Transverse colon (tissue), 4 donors: Measurements from ENCODE around the gene VPS52. TPM values are rescaled to one million over a fixed set of nuclear protein-coding genes. Genes with fewer than 3 reads are reported as not detected.
A peak's percentile ranks its signal among the peaks of the same experiment; 100 is the strongest.

Experiments used
- DNase-seq: peaks from one replicate; pipeline ENCODE4 v3.0.0-alpha.2; 2019
- H3K27ac ChIP-seq, 4 donors: fragments of 200-600 bp; sonication (generic); 2 replicates each; pipeline ENCODE4 v1.5.1; 2016 to 2018; ENCODE audit warnings: inconsistent platforms in 4 of 4
- H3K27me3 ChIP-seq: fragments of 200-600 bp; sonication (generic); 2 replicates; pipeline ENCODE4 v1.5.1; 2017; ENCODE audit warnings: inconsistent platforms
- H3K36me3 ChIP-seq, 4 donors: fragments of 200-600 bp; sonication (generic); 2 replicates each; pipeline ENCODE4 v1.5.1; 2017 to 2019; ENCODE audit warnings: inconsistent platforms in 4 of 4
- H3K4me1 ChIP-seq, 4 donors: fragments of 200-600 bp; sonication (generic); 2 replicates each; pipeline ENCODE4 v1.5.1; 2017 to 2020; ENCODE audit warnings: inconsistent platforms in 4 of 4
- H3K4me3 ChIP-seq, 4 donors: fragments of 200-600 bp; sonication (generic); 1 replicate in 1 of 4; 2 replicates in 3 of 4; pipeline versions ENCODE4 v1.5.1 to v1.6.1; 2017 to 2019; ENCODE audit warnings: inconsistent platforms in 4 of 4
- H3K9me3 ChIP-seq, 2 donors: fragments of 200-600 bp; sonication (generic); 2 replicates each; pipeline ENCODE4 v1.5.1; 2017 to 2019; ENCODE audit warnings: inconsistent platforms in 2 of 2
- EP300 ChIP-seq: sonication (generic); formaldehyde crosslinking; IDR thresholded peaks from one replicate; pipeline ENCODE4 v1.6.1; 2017; ENCODE audit warnings: antibody characterized with exemption, low read depth
- POLR2A ChIP-seq: fragments of 450-650 bp; IDR thresholded peaks from one replicate; pipeline ENCODE4 v1.6.1; 2016; ENCODE audit warnings: antibody characterized with exemption, mild to moderate bottlenecking, moderate library complexity
- POLR2AphosphoS5 ChIP-seq, 3 donors: sonication (generic); formaldehyde crosslinking; IDR thresholded peaks; one replicate each; pipeline ENCODE4 v1.6.1; 2016; ENCODE audit warnings: antibody characterized with exemption in 3 of 3
- WGBS, 2 donors: methylation state at CpG; one replicate each; pipeline ENCODE4 v1.1.5; 2018; ENCODE audit warnings: low coverage in 1 of 2; 5-methylcytosine and 5-hydroxymethylcytosine counted together
- in situ Hi-C, 4 donors: fragments of 200-750 bp; cut with MboI; loops; one replicate each; pipeline versions ENCODE4 v1.15.0 to v1.15.1; 2017; ENCODE audit warnings: low sequenced_read_pairs in 3 of 4, low pct_ligation_motif_present in 1 of 4, low pct_unique_long_range_greater_than_20kb in 1 of 4
- intact Hi-C: fragments of 100-400 bp; cut with DNase I; formaldehyde crosslinking; loops from one replicate; pipeline ENCODE4 v1.15.1; 2023; ENCODE audit warnings: low total_unique reads
- total RNA-seq, 4 donors: library from RNA; depleted of rRNA; stranded (reverse); fragments of >200 nt; gene quantifications; one replicate each; pipeline ENCODE4 v1.1.0, GENCODE V29; 2016
- TF ChIP-seq, protein P1 (sequence below), 5 experiments: fragments of 200-600 bp in 3 of 5; fragments of 450-650 bp in 2 of 5; sonication (generic) in 3 of 5; IDR thresholded peaks; 1 replicate in 2 of 5; 2 replicates in 3 of 5; pipeline ENCODE4 v1.5.1; 2016 to 2017; ENCODE audit warnings: antibody characterized with exemption in 5 of 5, inconsistent platforms in 3 of 5, mild to moderate bottlenecking in 2 of 5, moderate library complexity in 1 of 5

The VPS52 gene
- total RNA-seq, 4 donors from 2014 or later, result 52.4 to 93.3 (median 63.4) TPM

DNA sequence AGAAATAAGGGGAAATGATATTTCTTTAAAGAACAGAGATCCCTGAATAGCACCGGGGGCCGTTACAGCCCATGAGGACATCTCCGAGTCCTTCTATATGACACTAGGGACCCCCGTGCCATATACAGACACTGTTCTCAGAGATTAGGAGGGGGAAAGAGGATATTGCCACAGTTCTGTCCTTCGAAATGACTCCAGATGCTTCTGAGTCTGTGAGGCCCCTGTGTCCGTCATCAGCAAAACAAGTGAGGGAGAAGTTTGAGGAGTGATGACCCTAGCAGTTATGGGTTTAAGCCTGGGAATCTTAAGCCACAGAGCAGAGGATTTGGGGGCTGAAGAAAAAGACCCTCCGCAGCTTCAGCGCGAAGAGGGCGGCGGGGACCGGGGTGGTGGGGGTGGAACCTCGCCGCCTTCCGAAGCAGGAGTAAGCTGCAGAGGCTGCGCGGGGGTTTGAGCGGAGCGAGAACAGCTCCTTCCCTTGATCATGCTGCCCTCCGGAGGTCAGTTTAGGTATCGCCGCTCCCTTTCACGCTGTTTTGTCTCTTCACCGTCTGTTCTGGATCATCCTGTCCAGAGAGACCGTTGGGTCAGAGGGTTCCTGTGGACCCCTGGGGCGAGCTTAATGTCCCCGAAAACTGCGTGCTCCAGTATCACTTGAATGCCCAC lies 23.6 kb downstream of the VPS52 start:
- in situ Hi-C loops, result loop anchor here (5.0 to 25.0 kb wide), 5 partner anchors 83 to 236 kb away; partner anchors contain the start of gene HLA-DOA (in 1 of the 4)
- Histone ChIP-seq H3K9me3 (no peaks in the 10 kb centered on the region), H3K4me3 (peak overlapping the region in 3 of 4 donors; percentile 34 to 60 (median 42)), H3K36me3 (no peaks in the 10 kb centered on the region), H3K27me3 (peaks cover 4% of the 10 kb centered on the region), H3K27ac (peak overlapping the region; percentile 88 to 93 (median 92)), H3K4me1 (peaks cover 12 to 27% (median 24%) of the 10 kb centered on the region in 4 donors)
- TF ChIP-seq, protein P1, sequence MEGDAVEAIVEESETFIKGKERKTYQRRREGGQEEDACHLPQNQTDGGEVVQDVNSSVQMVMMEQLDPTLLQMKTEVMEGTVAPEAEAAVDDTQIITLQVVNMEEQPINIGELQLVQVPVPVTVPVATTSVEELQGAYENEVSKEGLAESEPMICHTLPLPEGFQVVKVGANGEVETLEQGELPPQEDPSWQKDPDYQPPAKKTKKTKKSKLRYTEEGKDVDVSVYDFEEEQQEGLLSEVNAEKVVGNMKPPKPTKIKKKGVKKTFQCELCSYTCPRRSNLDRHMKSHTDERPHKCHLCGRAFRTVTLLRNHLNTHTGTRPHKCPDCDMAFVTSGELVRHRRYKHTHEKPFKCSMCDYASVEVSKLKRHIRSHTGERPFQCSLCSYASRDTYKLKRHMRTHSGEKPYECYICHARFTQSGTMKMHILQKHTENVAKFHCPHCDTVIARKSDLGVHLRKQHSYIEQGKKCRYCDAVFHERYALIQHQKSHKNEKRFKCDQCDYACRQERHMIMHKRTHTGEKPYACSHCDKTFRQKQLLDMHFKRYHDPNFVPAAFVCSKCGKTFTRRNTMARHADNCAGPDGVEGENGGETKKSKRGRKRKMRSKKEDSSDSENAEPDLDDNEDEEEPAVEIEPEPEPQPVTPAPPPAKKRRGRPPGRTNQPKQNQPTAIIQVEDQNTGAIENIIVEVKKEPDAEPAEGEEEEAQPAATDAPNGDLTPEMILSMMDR (IDR thresholded peaks at IDR 0.05), result peak; percentile 96 to 98 (median 97)
- no peak for TF ChIP-seq EP300
- DNase-seq, result peak; percentile 94
- WGBS, 2 donors, result 6 to 22% methylated on average over 4 to 26 of the region's 28 CpGs
- intact Hi-C loops, result loop anchor here (5.0 to 10.0 kb wide), 3 partner anchors 83 to 233 kb away; no protein-coding TSS in a partner anchor

DNA sequence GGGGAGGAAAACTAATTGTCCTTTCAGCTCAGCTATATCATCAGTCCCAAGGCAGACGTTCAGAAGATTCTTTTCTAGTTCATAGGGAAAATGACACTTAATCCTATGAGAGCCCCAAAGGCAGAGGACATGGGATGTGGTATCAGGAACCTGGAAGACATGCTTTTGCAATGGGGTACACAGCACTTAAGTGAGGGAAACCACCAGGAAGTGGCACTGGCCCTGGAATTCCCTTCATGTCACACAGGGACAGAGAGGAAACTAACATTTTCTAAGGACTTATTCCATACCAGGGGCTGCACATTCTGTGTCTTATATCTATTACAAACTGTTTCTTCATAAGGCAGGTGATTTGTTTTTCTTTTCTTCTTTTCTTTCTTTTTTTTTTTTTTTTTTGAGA lies 28.2 kb downstream of the VPS52 start:
- Histone ChIP-seq H3K36me3 (no peaks in the 10 kb centered on the region), H3K9me3 (no peaks in the 10 kb centered on the region), H3K4me1 (peaks cover 0 to 10% (median 7%) of the 10 kb centered on the region in 4 donors), H3K4me3 (no peak overlapping the region), H3K27me3 (peaks cover 25% of the 10 kb centered on the region), H3K27ac (no peak overlapping the region)
- in situ Hi-C loops, result loop anchor here (10.0 to 25.0 kb wide), 4 partner anchors 79 to 231 kb away; partner anchors contain the start of gene HLA-DOA (in 1 of the 4)
- WGBS, 2 donors, result 33 to 35% methylated on average over 1 of the region's 1 CpG
- TF ChIP-seq, protein P1 (IDR thresholded peaks at IDR 0.05), result no peak
- no peak for TF ChIP-seq POLR2A
- no peak for TF ChIP-seq POLR2AphosphoS5 (IDR thresholded peaks at IDR 0.05)
- no peak for TF ChIP-seq EP300
- no peak for DNase-seq
- intact Hi-C loops, result loop anchor here (10.0 kb wide), 2 partner anchors 79 to 229 kb away; no protein-coding TSS in a partner anchor

DNA sequence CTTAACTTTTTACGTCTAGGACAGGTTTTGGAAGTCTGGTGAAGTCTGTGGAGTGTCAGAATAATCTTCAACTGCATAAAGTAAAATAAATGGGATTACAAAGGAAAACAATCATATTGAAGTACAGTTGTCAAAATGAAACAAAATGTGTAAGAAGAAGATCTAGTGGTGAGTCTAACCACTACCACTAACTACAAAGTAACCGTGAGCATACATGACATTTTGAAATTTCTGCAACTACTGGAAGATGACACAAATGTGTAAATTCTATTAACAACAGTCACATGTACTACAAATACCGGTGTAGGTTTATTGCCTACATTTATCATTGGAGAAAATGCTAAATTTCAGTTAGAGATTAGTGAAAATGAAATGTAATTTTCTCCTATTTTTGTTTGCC lies 29.7 kb downstream of the VPS52 start:
- H3K4me3 ChIP-seq, result no peak overlapping the region
- no peak overlapping the region for H3K27ac ChIP-seq
- intact Hi-C loops, result loop anchor here (10.0 kb wide), 2 partner anchors 77 to 227 kb away; no protein-coding TSS in a partner anchor
- H3K9me3 ChIP-seq, result no peaks in the 10 kb centered on the region
- peaks cover 30% of the 10 kb centered on the region for H3K27me3 ChIP-seq
- 26 to 37% methylated on average over 3 of the region's 3 CpGs for WGBS, 2 donors
- no peaks in the 10 kb centered on the region for H3K36me3 ChIP-seq
- no peak for TF ChIP-seq POLR2A
- in situ Hi-C loops, result loop anchor here (10.0 to 25.0 kb wide), 4 partner anchors 77 to 230 kb away; partner anchors contain the start of gene HLA-DOA (in 1 of the 4)
- H3K4me1 ChIP-seq, result no peaks in the 10 kb centered on the region
- no peak for DNase-seq

DNA sequence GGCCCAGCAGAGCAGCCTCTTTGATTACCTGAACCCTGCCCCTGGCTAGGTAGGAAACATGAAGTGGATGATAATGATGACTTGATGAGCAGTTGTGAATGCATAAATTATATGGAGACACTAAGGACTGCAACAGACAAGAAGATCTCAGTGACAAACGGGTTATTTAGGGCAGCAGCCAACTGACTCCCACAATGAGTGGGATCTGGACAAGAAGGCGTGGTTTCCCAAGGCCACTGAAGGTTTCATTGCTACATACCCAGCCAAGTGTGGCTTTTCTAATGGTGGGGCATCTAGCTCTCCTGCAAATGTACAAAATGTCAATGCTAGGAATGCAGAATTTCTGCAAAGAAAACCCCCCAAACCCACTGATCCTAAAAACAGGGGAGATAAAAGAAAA lies 33.9 kb downstream of the VPS52 start:
- Histone ChIP-seq H3K36me3 (no peaks in the 10 kb centered on the region), H3K4me1 (no peaks in the 10 kb centered on the region), H3K27ac (no peak overlapping the region), H3K27me3 (peaks cover 58% of the 10 kb centered on the region), H3K9me3 (no peaks in the 10 kb centered on the region), H3K4me3 (no peak overlapping the region)
- 50% methylated on average over 2 of the region's 2 CpGs; no CpG with 5 or more reads in 1 of the 2 donors for WGBS, 2 donors
- intact Hi-C loops, result no loop called here
- in situ Hi-C loops, result loop anchor here in 2 of 4 donors (25.0 kb wide), 2 partner anchors 125 to 225 kb away; partner anchors contain the start of gene HLA-DOA (in 1 of the 2)
- TF ChIP-seq, protein P1 (IDR thresholded peaks at IDR 0.05), result no peak
- TF ChIP-seq POLR2A (no peak), POLR2AphosphoS5 (IDR thresholded peaks at IDR 0.05) (no peak), EP300 (no peak)
- no peak for DNase-seq
